GM21737 (cell line): ENCODE data around the gene NUBPL.
"Not testable (repeated sequence)": the region's sequence is repeated elsewhere in the genome, so short reads cannot be mapped to it uniquely, and the experiment has no call there.

Source experiments
- ATAC-seq: cut with Tn5 transposase; IDR thresholded peaks from one replicate; pipeline ENCODE4 v1.9.1; 2021; ENCODE audit warnings: mild to moderate bottlenecking, moderate library complexity; ENCODE audit not compliant: unreplicated experiment

Gene NUBPL

DNA sequence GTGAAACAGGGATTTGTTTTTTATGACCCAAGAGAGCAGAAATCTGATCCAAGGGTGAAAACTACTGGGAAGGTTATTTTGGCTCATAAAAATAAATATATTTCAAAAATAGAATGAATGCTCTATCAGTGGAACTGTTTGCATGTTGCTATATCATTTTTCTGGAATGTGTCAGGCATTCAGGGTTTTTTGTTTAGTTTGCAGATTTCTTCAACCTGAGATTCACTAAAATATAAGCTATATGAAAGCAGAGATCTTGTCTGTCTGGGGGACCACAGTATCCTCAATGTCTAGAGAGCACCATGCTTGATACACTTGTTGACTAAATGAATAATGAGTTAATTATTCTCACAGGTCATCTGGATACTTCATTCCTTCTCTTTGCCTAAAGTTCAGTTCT, 165.1 kb downstream of the NUBPL start:
- no peak for ATAC-seq

DNA sequence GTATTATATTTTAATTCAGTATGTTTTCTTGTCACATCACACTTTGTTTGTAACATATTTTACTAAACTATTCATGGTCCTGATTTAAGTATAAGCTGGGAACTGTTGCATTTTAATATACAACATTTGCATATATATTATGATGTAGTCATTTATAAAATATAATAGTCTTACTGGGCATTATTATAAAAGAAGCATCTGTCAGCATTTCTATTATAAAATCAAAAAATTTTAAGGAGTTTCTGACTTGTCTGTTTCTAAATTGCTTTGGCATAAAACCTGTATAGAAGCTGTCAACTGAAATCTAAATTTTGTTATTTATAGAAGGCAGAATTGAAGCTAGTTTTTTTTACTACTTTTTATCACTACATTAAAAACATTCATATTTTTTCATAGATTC, 166.6 kb downstream of the NUBPL start:
- ATAC-seq, result no peak

DNA sequence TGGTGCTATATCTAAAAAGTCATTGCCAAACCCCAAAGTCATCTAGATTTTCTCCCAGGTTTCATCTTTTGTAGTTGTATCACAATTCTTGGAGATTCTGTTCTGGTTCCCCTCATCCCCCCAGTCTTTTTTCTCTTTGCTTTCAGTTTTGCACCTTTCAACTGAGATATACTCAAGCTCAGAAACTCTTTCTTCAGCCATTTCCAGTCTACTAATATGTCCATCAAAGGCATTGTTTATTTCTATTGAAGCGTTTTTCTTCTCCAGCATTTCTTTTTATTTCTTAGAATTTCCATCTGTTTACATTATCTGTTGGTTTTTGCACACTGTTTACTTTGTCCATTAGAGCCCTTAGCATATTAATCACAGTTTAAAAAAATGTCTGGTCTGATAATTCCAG, 179.5 kb downstream of the NUBPL start:
- ATAC-seq, result no peak

DNA sequence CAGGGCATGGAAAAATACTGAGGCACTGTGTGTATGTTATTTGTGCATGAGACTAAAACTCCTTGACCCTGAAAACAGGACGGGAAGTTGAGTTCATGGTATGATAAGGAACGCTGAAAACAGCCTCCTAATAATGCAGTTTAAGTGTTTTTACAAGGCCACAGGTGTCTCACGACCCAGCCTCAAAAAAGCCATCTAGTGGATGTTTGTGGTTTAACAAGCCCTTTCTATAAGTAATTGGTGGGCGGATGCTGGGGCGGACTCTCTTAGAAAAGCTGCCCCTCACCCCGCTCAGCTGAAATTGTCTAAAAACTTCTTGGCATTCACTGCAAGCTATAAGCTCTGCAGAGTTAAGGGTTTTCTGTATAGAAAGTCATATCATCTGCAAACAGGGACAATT, 184.5 kb downstream of the NUBPL start:
- ATAC-seq, result no peak

DNA sequence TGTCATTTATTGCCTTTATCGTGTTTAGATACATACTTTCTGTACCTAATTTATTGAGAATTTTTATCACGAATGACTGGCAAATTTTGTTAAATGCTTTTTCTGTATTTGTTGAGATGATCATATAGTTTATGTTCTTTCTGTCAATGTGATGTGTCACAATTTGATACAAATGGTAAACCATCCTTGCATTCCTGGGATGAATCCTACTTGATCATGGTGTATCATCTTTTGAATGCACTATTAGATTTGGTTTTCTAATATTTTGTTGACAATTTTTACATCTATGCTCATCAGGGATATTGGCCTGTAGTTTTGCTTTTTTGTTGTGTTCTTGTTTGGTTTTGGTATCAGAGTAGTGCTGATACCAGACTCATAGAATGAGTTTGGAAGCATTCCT, 185.1 kb downstream of the NUBPL start:
- ATAC-seq, result no peak

DNA sequence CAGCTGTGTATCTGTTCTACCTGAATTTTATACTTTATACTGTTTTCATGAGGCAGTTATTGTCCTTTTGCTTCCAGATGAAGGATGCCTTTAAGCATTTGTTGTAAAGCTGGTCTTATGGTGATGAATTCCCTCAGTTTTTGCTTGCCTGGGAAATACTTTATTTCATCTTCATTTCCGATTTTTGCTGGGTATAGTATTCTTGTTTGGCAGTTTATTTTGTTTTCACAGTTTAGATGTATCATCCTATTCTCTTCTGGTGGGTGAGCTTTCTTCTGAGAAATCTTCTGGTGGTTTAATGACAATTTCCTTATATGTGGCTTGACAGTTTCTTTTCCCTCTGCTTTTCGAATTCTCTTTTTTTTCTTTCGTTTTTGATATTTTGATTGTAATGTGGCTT, 188.1 kb downstream of the NUBPL start:
- ATAC-seq, result no peak

DNA sequence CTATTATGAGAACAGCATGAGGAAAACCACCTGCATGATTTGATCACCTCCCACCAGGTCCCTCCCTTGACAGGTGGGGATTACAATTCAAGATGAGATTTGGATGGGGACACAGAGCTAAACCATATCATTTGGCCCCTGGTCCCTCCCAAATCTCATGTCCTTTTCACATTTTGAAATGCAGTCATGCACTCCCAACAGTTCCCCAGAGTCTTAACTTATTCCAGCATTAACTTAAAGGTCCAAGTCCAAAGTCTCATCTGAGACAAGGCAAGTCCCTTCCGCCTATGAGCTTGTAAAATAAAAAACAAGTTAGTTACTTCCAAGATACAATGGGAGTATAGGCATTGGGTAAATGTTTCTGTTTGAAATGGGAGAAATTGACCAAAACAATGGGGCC, 189.8 kb downstream of the NUBPL start:
- not testable (repeated sequence) for ATAC-seq

DNA sequence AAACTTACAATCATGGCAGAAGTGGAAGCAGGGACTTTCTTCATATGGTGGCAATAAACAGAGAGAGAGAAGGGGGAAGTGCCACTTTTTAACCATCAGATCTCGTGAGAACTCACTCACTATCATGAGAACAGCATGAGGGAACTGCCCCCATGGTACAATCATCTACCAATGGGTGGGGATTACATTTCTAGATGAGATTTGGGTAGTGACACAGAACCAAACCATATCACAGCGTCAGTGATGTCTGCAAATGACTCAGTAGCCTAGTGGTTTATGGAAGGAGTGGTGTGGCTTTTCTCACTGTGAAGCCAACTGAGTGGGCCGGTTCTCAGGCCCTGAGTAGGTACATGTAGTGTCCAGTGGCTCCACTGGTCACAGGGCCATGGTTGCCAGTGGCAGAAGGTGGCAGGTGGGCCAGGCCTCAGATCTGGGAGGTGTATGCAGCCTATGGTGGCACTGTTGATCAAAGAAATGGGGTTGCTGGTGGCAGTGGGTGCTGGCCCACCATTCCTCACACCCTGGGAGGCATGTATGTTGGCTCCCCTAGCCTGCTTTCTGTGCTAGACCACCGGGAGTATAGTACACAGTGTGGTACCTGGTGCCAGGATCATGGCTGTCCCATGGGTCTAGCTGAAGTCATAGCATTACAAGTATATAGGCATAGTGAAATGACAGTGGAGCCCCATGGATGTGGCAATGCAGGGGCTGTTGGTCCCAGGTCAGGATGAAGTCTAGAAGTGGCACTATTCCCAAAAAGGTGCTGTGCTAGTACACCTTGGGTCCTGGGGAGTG, 191.9 kb downstream of the NUBPL start:
- ATAC-seq, result no peak

DNA sequence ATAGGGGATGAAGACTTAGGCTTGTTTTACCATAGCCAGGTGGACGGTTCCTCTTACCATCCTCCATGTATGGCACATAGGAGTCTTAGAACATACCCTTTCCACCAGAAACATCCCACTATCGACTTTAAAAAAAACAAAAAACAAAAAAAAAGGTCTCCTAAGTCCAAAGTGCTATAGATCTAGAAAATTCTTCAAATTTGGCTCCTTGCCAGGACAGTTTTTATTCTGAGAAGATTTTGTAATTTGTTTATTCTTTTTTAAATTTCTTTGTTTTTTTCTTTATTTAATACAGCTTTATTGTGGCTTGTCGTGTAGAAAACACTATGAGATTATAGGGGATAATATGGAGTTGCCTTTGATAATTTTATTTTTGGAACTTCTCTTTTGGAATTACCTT, 197.7 kb downstream of the NUBPL start:
- no peak for ATAC-seq

DNA sequence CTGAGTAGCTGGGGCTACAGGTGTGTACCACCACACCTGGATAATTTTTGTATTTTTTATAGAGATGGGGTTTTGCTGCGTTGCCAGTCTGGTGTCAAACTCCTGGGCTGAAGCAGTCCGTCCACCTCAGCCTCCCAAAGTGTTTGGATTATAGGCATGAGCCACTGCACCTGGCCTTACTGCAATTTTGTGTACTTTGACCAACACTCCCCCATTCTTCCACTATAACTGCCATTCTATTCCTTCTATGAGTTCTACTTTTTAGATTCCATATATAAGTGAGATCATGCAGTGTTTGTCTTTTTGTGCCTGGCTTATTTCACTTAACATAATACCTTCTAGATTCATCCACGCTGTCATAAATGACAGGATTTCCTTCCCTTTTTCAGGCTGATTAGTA, 199.1 kb downstream of the NUBPL start:
- ATAC-seq, result no peak

DNA sequence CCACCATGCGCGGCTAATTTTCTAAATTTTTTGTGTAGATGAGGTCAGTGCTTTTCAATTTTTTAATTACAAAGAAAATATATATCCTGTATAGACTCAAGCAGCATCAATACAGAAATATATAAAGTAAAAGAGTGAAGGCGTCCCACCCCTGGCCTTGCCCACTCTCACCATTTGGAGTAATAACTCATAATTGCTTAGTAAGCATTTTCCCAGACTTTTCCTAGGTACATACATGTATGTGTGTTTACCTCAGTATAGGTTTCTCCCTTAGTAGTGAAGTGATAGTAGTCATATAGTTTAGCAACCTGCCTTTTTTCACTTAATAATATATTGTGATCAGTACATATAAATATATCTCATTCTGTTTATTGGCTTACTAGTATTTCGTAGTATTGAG, 200.1 kb downstream of the NUBPL start:
- no peak for ATAC-seq

DNA sequence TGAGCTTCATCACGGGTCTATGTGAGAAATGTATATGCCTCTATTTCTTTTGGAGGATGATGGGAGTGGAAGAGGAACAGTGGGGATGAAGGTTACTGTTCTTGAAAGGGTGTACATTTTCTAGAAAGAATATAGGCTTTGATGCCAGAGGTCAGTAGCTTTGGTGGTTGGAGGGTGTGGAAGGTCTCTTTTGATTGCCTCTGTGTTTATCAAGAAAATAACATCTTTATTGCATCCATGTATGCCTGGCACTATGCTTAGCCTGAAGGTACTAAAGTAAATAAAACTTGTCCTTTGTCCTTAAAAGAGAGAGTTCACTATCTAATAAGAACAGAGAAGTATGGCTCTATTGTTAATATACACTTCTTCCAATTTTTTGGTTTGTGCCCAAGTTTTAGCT, 201.8 kb downstream of the NUBPL start:
- no peak for ATAC-seq

DNA sequence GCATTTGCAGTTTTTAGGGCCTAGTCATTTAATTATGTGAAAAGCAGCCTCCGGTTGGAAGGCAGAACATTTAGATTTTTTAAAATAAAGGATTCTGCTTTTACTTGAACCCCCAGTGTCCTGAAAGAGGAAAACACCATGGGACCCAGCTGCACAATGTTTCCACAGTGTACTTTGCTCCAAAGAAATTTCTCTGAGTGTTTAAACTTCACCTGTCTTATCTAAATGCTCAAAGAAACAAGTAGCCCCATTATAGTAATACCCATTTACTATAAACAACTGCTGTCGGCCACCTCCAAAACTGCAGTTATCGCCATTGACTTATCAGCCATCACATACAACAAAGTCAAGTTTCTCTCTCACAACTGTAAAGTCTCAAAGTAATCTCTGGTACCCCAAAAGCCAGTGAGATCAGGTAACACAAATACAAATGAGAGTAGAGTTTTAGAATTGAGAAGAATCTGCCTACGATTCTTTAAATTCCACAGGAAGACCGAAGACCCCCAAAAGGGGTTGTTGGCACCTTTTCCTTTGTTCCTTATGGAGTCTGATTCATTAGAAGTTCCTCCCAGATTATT, 205.2 kb downstream of the NUBPL start:
- ATAC-seq, result no peak

DNA sequence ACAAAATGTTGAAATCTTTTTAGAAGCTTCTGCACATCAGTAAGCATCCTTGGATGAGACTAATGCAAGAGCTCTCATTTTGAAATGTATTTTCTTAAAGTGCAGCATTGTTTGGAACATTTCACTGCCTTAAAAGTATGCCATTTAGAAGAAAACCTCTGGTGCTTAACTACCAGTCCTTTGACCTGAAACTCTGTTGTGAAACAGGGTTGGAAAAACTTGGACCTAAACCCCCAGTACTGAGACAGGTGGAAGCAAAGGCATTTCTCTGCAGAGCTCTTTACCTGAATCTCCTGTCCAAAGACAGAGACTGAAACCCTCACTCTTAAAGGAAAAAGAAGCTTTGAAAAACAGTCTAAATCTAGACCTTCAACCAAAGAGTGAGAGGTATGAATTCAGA, 207.2 kb downstream of the NUBPL start:
- ATAC-seq, result no peak

DNA sequence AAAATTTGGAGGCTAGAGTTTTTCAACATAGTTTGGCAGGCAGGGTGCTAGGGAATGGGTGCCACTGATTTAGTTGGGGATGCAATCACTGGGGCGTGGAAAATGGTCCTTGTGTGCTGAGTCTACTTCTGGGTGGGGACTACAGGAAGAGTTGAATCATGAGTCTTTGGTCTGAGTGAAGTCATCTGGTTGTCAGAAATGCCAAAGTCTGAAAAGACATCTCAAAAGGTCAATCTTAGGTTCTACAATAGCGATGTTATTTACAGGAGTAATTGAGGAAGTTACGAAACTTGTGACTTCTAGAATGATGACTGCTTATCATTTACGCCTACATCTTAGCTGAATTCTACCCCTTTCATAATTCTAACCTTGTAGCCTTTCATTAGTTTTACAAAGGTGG, 209.1 kb downstream of the NUBPL start:
- no peak for ATAC-seq

DNA sequence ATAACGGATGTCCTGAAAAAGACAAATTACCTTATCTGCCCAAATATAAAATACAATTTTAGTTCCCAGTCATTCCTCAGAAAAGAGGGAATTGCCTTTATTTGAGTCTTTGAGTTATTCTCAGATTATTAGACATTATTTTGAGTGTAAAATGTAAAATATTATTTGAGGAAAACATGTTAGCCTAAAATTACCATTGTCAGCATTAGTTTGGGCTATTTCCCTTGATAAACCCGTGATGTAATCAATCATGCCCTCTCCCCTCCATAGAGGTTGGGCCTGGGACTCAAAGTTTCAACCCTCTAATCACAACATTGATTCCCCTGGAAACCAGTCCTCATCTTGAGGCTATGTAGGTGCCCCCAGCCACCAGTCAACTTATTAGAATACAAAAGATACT, 213.4 kb downstream of the NUBPL start:
- ATAC-seq, result no peak

DNA sequence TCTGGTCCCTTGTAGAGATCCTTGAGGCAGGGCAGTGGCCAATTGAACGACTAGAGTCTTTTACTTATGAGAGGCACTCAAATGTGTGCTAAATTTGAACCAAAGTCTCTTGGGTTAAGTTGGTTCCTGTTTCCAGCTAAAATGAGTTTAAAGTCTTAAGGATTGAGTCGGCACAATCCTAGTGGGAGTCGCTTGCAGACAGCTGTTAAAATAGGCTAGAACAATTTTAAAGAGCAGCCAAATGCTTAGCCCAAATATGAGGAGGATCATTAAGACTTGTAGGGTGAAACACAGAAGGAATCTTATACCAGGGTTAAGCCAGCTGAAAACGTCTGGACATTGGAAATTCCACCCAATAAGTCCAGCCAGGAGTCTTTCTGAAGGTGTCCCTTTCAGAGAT, 216.1 kb downstream of the NUBPL start:
- no peak for ATAC-seq

DNA sequence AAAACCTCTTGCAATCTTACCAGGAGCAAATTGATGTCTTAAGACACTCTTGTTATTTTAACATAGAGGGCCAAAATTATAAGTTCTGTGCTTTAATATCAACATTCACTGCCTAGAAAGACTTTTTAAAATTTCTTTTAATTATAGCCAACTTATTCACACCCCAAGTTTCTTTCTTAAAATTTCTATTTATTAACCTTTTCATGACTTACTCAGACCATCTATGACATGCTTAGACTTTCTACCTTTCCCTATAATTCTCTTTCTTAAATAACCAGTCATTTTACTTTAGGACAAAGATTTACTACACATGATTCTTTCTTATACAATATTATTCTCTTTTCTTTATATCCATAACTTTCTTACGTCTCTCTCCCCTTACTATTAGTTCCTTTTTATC, 220.4 kb downstream of the NUBPL start:
- no peak for ATAC-seq

DNA sequence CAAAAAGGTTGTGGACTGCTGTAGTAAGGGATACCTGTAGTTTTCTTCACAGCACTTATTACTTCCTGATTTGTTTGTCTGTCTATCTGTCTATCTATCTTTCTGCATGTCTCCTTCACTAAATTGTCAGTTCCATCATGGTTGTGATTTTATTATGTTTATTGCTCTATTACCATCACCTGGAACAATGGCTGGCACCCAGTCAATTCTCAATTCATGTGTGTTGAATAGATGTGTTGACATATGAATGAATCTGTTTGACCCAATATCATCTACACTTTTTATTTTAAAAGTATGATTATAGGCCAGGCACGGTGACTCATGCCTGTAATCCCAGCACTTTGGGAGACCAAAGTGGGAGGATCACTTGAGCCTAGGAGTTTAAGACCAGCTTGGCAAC, 224.4 kb downstream of the NUBPL start:
- no peak for ATAC-seq

DNA sequence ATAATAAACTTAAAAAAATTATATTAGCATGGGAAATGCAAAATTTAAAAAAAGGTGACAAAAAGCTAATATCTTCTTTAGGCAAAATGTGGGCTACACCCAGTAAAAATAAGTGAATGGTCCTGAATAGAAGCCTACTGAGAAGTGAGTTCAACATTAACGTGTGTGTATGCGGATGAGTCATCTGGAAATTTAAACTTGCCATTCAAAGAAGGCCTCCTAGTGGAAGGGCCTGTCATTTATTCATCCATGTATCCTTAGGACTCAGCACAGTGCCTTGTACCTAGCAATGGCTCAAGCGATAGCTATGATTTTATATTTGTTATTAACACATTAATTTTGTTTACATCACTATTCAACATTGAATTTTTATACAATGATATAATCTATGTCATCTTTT, 226.2 kb downstream of the NUBPL start:
- no peak for ATAC-seq

DNA sequence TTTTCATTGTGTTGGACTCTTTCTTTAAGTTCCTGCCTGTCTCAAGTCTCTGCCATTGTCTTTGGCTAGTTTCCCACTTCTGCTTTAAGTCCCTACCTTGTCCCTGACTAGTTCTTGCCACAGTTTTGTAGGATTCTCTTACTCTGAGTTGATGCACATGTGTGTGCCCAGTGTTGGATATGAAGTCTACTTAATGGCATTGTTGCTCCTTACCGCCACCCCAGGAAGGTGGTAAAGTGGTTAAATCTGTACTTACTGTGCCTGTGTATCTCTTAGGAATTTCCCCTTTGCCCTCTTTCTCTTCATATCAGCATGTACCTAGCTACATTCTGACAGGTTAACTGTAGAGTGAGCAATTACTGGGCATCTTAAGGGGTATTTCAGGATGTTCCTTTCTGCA, 227.1 kb downstream of the NUBPL start:
- ATAC-seq, result no peak

DNA sequence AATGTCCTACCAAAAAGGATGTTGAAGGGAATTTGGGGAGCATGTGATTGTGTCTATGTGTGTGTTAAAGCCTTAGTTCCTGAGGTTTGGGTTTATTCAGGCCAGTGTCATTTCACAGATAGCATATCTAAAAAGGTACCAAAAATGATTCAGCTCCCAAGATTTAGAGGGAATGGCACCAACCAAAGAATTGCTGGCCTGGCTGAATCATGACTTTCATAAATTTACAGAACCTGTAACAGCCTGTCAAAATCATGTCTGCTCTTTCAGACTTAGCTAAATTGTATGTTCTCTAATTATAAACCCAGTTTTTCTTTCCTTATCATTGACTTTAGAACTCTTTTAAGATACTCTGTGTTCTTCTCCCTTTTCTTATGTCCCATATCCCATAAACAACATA, 231.5 kb downstream of the NUBPL start:
- ATAC-seq, result no peak

DNA sequence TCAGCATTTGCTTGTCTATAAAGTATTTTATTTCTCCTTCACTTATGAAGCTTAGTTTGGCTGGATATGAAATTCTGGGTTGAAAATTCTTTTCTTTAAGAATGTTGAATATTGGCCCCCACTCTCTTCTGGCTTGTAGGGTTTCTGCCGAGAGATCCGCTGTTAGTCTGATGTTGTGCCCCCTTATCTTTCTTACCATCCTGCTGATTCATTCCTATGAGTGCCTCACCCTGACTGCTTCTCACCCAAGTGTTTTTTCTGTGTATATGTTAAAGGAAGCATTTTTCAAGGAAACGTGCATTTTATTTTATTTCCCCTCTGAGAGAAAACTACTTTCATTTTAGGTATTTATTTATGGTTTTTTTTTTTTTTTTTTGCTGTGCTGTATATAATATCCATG, 236.7 kb downstream of the NUBPL start:
- not testable (repeated sequence) for ATAC-seq
